A172 (cell line): ENCODE results near the gene LFNG. TPM values are rescaled to one million over a fixed set of nuclear protein-coding genes. Genes with fewer than 3 reads are reported as not detected.

Experiments
- DNase-seq: peaks from one replicate; pipeline ENCODE4 v3.0.0-alpha.2; 2015; ENCODE audit warnings: low spot score
- total RNA-seq: library from RNA; depleted of rRNA; stranded (reverse); fragments of >200 nt; shearing (Covaris generic); gene quantifications from 2 replicates; pipeline ENCODE4 v1.2.3, GENCODE V29; 2014

Gene LFNG
- total RNA-seq, 1 experiment from 2014 or later = 21.2 TPM

GRCh38 chr7:2517026-2517425, 2.5 kb upstream of the LFNG start:
- DNase-seq = peak; percentile 97

- peak; percentile 30 for DNase-seq
These were observed 1.7 kb upstream of the LFNG start for GRCh38 chr7:2517678-2518507.

GRCh38 chr7:2518737-2519118, 846 bp upstream of the LFNG start:
- DNase-seq = no peak

- peak; percentile 59 for DNase-seq
These were observed 672 bp downstream of the LFNG start for GRCh38 chr7:2520131-2520760.

GRCh38 chr7:2520761-2521290, 1.3 kb downstream of the LFNG start:
- DNase-seq = no peak

GRCh38 chr7:2521341-2521745, 1.8 kb downstream of the LFNG start:
- no peak for DNase-seq

GRCh38 chr7:2521952-2522591, 2.5 kb downstream of the LFNG start:
- peak; percentile 81 for DNase-seq

- peak; percentile 70 for DNase-seq
These were observed 3.3 kb downstream of the LFNG start for GRCh38 chr7:2522780-2523433.

- no peak for DNase-seq
These were observed 3.9 kb downstream of the LFNG start for GRCh38 chr7:2523461-2523936.

GRCh38 chr7:2523941-2524807, 4.6 kb downstream of the LFNG start:
- DNase-seq = peak; percentile 91

- no peak for DNase-seq
These were observed 5.5 kb downstream of the LFNG start for GRCh38 chr7:2524808-2525657.

- no peak for DNase-seq
These were observed 6.4 kb downstream of the LFNG start for GRCh38 chr7:2525658-2526630.

- no peak for DNase-seq
These were observed 7.3 kb downstream of the LFNG start for GRCh38 chr7:2526659-2527504.

GRCh38 chr7:2527505-2528467, 8.2 kb downstream of the LFNG start:
- DNase-seq = peak; percentile 98

- DNase-seq = no peak
These were observed 9.0 kb downstream of the LFNG start for GRCh38 chr7:2528481-2529095.
